ENCODE measurements around the gene FBXO42. TPM values are rescaled to one million over a fixed set of nuclear protein-coding genes. Genes with fewer than 3 reads are reported as not detected.

The FBXO42 gene
- total RNA-seq, 1 donor from 2014 or later = 18.8 TPM

DNA sequence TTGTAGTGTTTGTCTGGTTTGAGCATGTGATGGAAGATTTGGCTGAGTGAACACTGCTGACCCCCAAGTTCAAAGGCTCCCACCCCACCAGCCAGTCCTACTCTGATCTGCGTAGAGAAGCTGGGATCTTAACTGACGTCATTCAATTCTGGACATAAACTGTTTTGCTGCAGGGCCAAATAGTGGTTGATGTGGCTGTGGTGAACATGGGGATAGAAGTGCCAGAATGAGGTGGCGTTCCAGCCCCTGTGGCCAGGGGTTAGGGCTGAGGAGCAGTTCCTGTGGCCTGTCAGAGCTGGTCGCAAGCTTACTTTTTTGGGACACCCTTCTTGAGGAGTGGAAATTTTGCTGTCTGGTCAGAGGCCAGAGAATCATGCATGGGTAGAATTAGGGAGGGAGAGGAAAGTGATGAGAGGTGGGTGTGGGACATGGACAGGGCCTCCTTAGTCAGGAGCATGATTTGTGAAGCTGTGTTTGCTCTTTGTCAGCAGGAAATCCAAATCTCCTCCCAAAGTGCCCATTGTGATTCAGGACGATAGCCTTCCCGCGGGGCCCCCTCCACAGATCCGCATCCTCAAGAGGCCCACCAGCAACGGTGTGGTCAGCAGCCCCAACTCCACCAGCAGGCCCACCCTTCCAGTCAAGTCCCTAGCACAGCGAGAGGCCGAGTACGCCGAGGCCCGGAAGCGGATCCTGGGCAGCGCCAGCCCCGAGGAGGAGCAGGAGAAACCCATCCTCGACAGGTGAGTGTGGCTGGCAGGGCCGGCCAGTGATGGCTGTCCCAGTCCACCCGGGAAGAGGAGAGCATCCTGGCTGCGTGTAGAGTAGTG, 40.7 kb upstream of the FBXO42 start:
- H3F3A ChIP-seq (ENCODE audit: low read depth) = no peaks in the 10 kb centered on the region
- peaks cover 62% of the 10 kb centered on the region for H3K79me2 ChIP-seq (ENCODE audit: low read depth)
- no peaks in the 10 kb centered on the region for H3K36me3 ChIP-seq
- peak overlapping the region; percentile 65 for H3K27ac Mint-ChIP-seq
- no peak overlapping the region for H2AFZ ChIP-seq (replicated peaks)
- peaks cover 5% of the 10 kb centered on the region for H3K36me3 Mint-ChIP-seq
- H3K4me1 ChIP-seq = peaks cover 11% of the 10 kb centered on the region
- no peak overlapping the region for H3K27ac ChIP-seq
- no peak overlapping the region for H3K4me2 ChIP-seq
- H3K9ac ChIP-seq = no peak overlapping the region
- H3K27me3 Mint-ChIP-seq (ENCODE audit: insufficient read depth, low read depth) = peaks cover under 1% of the 10 kb centered on the region
- no peak for DNase-seq (ENCODE audit: low spot score)
- no peaks in the 10 kb centered on the region for H3K9me3 ChIP-seq (ENCODE audit: low read depth)
- no peaks in the 10 kb centered on the region for H3K27me3 ChIP-seq
- TF ChIP-seq, protein P1, sequence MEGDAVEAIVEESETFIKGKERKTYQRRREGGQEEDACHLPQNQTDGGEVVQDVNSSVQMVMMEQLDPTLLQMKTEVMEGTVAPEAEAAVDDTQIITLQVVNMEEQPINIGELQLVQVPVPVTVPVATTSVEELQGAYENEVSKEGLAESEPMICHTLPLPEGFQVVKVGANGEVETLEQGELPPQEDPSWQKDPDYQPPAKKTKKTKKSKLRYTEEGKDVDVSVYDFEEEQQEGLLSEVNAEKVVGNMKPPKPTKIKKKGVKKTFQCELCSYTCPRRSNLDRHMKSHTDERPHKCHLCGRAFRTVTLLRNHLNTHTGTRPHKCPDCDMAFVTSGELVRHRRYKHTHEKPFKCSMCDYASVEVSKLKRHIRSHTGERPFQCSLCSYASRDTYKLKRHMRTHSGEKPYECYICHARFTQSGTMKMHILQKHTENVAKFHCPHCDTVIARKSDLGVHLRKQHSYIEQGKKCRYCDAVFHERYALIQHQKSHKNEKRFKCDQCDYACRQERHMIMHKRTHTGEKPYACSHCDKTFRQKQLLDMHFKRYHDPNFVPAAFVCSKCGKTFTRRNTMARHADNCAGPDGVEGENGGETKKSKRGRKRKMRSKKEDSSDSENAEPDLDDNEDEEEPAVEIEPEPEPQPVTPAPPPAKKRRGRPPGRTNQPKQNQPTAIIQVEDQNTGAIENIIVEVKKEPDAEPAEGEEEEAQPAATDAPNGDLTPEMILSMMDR (IDR thresholded peaks at IDR 0.05) = no peak
- TF ChIP-seq EZH2 (IDR thresholded peaks at IDR 0.05) (no peak), EZH2phosphoT487 (IDR thresholded peaks at IDR 0.05) (no peak)
- H4K20me1 ChIP-seq (ENCODE audit: low read depth) = peaks cover 70% of the 10 kb centered on the region
- peaks cover 20% of the 10 kb centered on the region for H3K4me1 Mint-ChIP-seq
- peak overlapping the region; percentile 30 for H3K4me3 Mint-ChIP-seq
- H3K9me3 Mint-ChIP-seq = no peaks in the 10 kb centered on the region
- H3K4me3 ChIP-seq = no peak overlapping the region

DNA sequence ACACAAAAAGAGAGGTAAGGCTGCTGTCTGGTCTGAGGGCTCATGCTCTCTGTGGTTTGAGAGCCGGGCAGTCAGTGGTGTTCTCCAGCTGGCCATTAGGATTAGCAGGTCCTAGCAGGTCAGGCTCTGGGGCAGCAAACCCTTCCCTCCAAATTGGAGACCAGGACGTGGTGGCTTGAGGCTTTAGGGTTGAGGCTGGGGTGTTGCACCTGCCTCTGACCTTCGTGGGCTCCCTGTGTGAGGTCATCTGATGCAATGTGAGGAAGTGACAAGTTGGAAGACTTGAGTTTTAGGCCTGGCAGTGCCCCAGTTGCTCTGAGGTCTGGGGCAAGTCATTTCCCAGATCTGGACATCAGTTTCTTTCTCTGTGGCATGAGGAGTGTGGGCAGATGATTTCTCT, 39.1 kb upstream of the FBXO42 start:
- DNase-seq (ENCODE audit: low spot score) = no peak
- no peak overlapping the region for H3K4me2 ChIP-seq
- peaks cover 77% of the 10 kb centered on the region for H3K79me2 ChIP-seq (ENCODE audit: low read depth)
- H3K4me3 ChIP-seq = no peak overlapping the region
- peaks cover 86% of the 10 kb centered on the region for H4K20me1 ChIP-seq (ENCODE audit: low read depth)
- no peak overlapping the region for H2AFZ ChIP-seq (replicated peaks)
- TF ChIP-seq EZH2 (IDR thresholded peaks at IDR 0.05) (no peak), EZH2phosphoT487 (IDR thresholded peaks at IDR 0.05) (no peak)
- TF ChIP-seq, protein P1 (IDR thresholded peaks at IDR 0.05) = no peak
- H3K9ac ChIP-seq = no peak overlapping the region
- H3K27me3 Mint-ChIP-seq (ENCODE audit: insufficient read depth, low read depth) = no peaks in the 10 kb centered on the region
- H3K9me3 Mint-ChIP-seq = no peaks in the 10 kb centered on the region
- no peaks in the 10 kb centered on the region for H3K9me3 ChIP-seq (ENCODE audit: low read depth)
- H3K27me3 ChIP-seq = no peaks in the 10 kb centered on the region
- H3K4me3 Mint-ChIP-seq = no peak overlapping the region
- no peaks in the 10 kb centered on the region for H3F3A ChIP-seq (ENCODE audit: low read depth)
- no peaks in the 10 kb centered on the region for H3K36me3 ChIP-seq
- H3K27ac ChIP-seq = no peak overlapping the region
- peaks cover 20% of the 10 kb centered on the region for H3K4me1 Mint-ChIP-seq
- peaks cover 5% of the 10 kb centered on the region for H3K36me3 Mint-ChIP-seq
- no peak overlapping the region for H3K27ac Mint-ChIP-seq
- peaks cover 11% of the 10 kb centered on the region for H3K4me1 ChIP-seq

- Mint-ChIP-seq H3K9me3 (no peaks in the 10 kb centered on the region), H3K36me3 (peaks cover 6% of the 10 kb centered on the region), H3K27me3 (ENCODE audit: insufficient read depth, low read depth) (no peaks in the 10 kb centered on the region), H3K4me3 (no peak overlapping the region), H3K4me1 (peaks cover 13% of the 10 kb centered on the region), H3K27ac (no peak overlapping the region)
- TF ChIP-seq, protein P1 (IDR thresholded peaks at IDR 0.05) = no peak
- TF ChIP-seq EZH2 (IDR thresholded peaks at IDR 0.05) (no peak), EZH2phosphoT487 (IDR thresholded peaks at IDR 0.05) (no peak)
- Histone ChIP-seq H4K20me1 (ENCODE audit: low read depth) (peaks cover 89% of the 10 kb centered on the region), H3K4me1 (peaks cover 6% of the 10 kb centered on the region), H3K36me3 (no peaks in the 10 kb centered on the region), H3K4me2 (no peak overlapping the region), H3F3A (ENCODE audit: low read depth) (no peaks in the 10 kb centered on the region), H3K27ac (no peak overlapping the region), H3K9ac (no peak overlapping the region), H3K4me3 (no peak overlapping the region), H3K9me3 (ENCODE audit: low read depth) (no peaks in the 10 kb centered on the region), H2AFZ (replicated peaks) (no peak overlapping the region), H3K79me2 (ENCODE audit: low read depth) (peaks cover 100% of the 10 kb centered on the region), H3K27me3 (no peaks in the 10 kb centered on the region)
- DNase-seq (ENCODE audit: low spot score) = no peak
Measured at GRCh38 chr1:16387201-16388188, 35.2 kb upstream of the FBXO42 start.
